ENCODE results near the gene GPHB5. TPM values are rescaled to one million over a fixed set of nuclear protein-coding genes. Genes with fewer than 3 reads are reported as not detected.
"Not testable (repeated sequence)": the region's sequence is repeated elsewhere in the genome, so short reads cannot be mapped to it uniquely, and the experiment has no call there.

GPHB5 gene
- total RNA-seq, 1 donor from 2014 or later, result not detected

DNA sequence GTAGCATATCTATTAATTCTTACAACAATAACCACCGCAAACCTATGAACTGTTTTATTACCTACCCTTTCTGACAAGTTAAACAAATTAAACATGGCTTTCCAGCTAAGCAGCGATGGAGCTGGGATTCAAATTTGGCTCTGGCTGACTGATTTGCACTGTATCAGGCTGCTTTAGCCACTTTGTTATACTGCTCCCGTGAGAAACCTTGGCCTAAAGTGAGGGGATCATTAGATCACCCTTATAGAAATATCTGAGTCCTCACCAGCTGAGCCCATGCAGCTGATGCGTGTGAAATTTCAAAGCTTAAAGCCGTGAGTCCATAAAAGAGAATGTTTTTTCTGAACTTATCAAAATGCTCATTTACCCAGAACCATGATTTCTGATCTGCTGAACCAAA is 8.1 kb upstream of the GPHB5 start:
- Mint-ChIP-seq H3K27me3 (no peaks in the 10 kb centered on the region), H3K9me3 (ENCODE audit: low read depth) (no peaks in the 10 kb centered on the region), H3K27ac (no peak overlapping the region), H3K4me1 (ENCODE audit: low read depth) (peaks cover 13% of the 10 kb centered on the region), H3K36me3 (ENCODE audit: insufficient read depth) (no peaks in the 10 kb centered on the region), H3K4me3 (ENCODE audit: low read depth) (no peak overlapping the region)
- TF ChIP-seq, protein P1, sequence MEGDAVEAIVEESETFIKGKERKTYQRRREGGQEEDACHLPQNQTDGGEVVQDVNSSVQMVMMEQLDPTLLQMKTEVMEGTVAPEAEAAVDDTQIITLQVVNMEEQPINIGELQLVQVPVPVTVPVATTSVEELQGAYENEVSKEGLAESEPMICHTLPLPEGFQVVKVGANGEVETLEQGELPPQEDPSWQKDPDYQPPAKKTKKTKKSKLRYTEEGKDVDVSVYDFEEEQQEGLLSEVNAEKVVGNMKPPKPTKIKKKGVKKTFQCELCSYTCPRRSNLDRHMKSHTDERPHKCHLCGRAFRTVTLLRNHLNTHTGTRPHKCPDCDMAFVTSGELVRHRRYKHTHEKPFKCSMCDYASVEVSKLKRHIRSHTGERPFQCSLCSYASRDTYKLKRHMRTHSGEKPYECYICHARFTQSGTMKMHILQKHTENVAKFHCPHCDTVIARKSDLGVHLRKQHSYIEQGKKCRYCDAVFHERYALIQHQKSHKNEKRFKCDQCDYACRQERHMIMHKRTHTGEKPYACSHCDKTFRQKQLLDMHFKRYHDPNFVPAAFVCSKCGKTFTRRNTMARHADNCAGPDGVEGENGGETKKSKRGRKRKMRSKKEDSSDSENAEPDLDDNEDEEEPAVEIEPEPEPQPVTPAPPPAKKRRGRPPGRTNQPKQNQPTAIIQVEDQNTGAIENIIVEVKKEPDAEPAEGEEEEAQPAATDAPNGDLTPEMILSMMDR (IDR thresholded peaks at IDR 0.05; ENCODE audit: unreplicated experiment), result no peak
- DNase-seq (ENCODE audit: low spot score, unreplicated experiment), result no peak

DNA sequence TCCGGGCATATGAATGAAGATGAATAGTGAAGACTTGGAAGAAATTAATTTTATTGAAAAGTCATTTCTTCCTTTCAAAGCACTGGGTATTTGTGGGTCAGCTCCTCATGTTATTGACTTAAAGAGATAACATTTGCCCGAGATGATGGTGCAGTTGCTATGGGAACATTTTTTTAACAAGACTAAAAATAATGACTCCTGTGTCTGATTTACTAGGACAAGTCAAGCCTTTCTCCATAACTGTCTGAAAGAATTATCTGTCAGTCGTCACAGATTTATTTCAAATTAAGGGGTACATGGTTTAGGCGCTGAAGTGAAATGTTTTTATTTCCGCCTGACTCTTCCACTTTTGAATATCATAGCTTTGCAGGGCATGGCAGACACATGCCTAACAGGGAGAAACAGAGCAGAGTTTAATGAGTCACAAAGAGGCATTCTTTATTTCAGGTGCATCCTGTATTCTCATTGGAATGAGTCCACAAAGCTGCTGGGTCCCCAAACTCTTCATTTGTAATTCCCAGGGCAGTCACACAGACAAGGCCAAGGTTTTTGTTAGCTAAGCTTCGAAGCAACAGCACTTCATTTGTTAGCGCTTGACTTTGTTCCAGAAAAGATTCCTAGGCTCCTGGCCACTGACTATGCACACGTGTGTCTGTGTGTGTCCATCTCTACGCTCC is 4.3 kb upstream of the GPHB5 start:
- Mint-ChIP-seq H3K27me3 (peaks cover 4% of the 10 kb centered on the region), H3K27ac (no peak overlapping the region), H3K4me1 (ENCODE audit: low read depth) (peaks cover 10% of the 10 kb centered on the region), H3K4me3 (ENCODE audit: low read depth) (no peak overlapping the region), H3K9me3 (ENCODE audit: low read depth) (no peaks in the 10 kb centered on the region), H3K36me3 (ENCODE audit: insufficient read depth) (no peaks in the 10 kb centered on the region)
- DNase-seq (ENCODE audit: low spot score, unreplicated experiment), result no peak
- TF ChIP-seq, protein P1 (IDR thresholded peaks at IDR 0.05; ENCODE audit: unreplicated experiment), result no peak

DNA sequence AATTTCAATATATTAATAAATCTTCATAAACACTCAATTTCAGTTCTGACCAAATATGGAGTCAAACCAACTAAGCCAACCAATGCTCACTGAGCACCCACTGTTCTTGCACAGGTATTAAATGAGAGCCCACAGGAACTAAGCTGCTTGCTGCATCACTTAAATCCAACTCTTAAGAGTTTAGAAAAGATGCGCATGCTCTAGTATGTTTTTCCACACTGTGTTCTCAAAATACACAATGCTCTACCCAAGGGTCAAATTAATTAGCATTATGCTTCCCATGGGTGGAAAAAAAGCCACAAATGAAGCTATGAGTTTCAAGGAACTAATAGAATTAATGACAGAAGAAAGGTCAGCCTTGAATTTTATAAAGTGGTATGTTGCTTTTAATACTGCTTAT is 3.7 kb upstream of the GPHB5 start:
- DNase-seq (ENCODE audit: low spot score, unreplicated experiment), result no peak
- H3K36me3 Mint-ChIP-seq (ENCODE audit: insufficient read depth), result no peaks in the 10 kb centered on the region
- no peak overlapping the region for H3K4me3 Mint-ChIP-seq (ENCODE audit: low read depth)
- H3K27ac Mint-ChIP-seq, result no peak overlapping the region
- TF ChIP-seq, protein P1 (IDR thresholded peaks at IDR 0.05; ENCODE audit: unreplicated experiment), result no peak
- peaks cover 4% of the 10 kb centered on the region for H3K27me3 Mint-ChIP-seq
- peaks cover 10% of the 10 kb centered on the region for H3K4me1 Mint-ChIP-seq (ENCODE audit: low read depth)
- no peaks in the 10 kb centered on the region for H3K9me3 Mint-ChIP-seq (ENCODE audit: low read depth)

DNA sequence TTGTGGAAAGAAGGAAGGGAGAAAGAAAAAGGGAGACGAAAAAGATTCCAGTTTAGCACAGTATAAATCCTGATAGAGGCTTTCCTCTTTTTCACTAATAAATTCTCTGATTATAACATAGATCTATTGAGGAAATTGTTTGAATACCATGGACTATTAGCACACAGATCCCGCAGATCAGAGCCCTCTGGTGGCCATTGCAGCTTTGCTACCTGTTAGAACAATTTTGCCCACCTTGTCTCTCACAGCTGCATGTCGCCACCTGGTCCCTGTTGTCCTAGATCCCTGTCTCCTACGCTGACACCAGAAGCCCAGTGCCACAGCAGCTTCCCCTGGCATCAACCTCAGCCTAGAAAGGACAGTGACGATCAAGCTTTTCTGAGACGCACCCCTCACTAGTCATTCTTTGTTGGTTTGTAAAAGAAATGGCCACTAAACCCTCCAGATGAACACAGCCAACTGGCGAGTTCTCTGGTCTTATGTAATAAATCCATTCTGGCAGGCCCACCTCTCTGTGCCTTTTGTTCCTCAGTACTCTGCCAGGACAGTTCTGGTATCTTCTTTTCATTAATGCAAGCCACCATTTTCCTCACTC is 9.9 kb downstream of the GPHB5 start:
- Mint-ChIP-seq H3K9me3 (ENCODE audit: low read depth) (peaks cover 3% of the 10 kb centered on the region), H3K4me1 (ENCODE audit: low read depth) (peaks cover 3% of the 10 kb centered on the region), H3K27ac (no peak overlapping the region), H3K4me3 (ENCODE audit: low read depth) (no peak overlapping the region), H3K36me3 (ENCODE audit: insufficient read depth) (no peaks in the 10 kb centered on the region), H3K27me3 (peaks cover 17% of the 10 kb centered on the region)
- no peak for DNase-seq (ENCODE audit: low spot score, unreplicated experiment)
- TF ChIP-seq, protein P1 (IDR thresholded peaks at IDR 0.05; ENCODE audit: unreplicated experiment), result peak; percentile 88

GRCh38 chr14:63304429-63304828 is 14.3 kb downstream of the GPHB5 start:
- not testable (repeated sequence) for DNase-seq (ENCODE audit: low spot score, unreplicated experiment); H3K9me3 Mint-ChIP-seq (ENCODE audit: low read depth); H3K36me3 Mint-ChIP-seq (ENCODE audit: insufficient read depth); H3K27me3 Mint-ChIP-seq; H3K27ac Mint-ChIP-seq; H3K4me1 Mint-ChIP-seq (ENCODE audit: low read depth); H3K4me3 Mint-ChIP-seq (ENCODE audit: low read depth)

All from progenitor cell of endocrine pancreas (in vitro differentiated cells).